H1 (cell line): Measurements from ENCODE around the gene MRPS12.

Experiments used
- BCL11A ChIP-seq, 2 experiments: IDR thresholded peaks; one replicate each; pipeline ENCODE4 v1.6.1; 2011; ENCODE audit warnings: low read depth in 2 of 2, low read length in 2 of 2, mild to moderate bottlenecking in 2 of 2
- EP300 ChIP-seq, 2 experiments: IDR thresholded peaks; 1 replicate in 1 of 2; 2 replicates in 1 of 2; pipeline ENCODE4 v1.6.1; 2011 to 2012; ENCODE audit warnings: low read depth in 2 of 2, low read length in 2 of 2, mild to moderate bottlenecking in 2 of 2, borderline replicate concordance in 1 of 2, inconsistent platforms in 1 of 2, moderate library complexity in 1 of 2
- EZH2 ChIP-seq: fragments of 200-600 bp; sonication (generic); IDR thresholded peaks from 2 replicates; pipeline ENCODE4 v1.7.1; 2012; ENCODE audit warnings: low read depth, mild to moderate bottlenecking, moderate library complexity, low read length, inconsistent platforms; ENCODE audit not compliant: severe bottlenecking
- KDM1A ChIP-seq: fragments of 200-600, 300-600 bp; sonication (generic); IDR thresholded peaks from 2 replicates; pipeline ENCODE4 v1.7.1; 2016; ENCODE audit warnings: mild to moderate bottlenecking, low read length, borderline replicate concordance
- MAFK ChIP-seq: IDR thresholded peaks from 2 replicates; pipeline ENCODE4 v1.6.1; 2012; ENCODE audit warnings: low read depth, mild to moderate bottlenecking, improper control_type of control experiment, low read length
- NANOG ChIP-seq: IDR thresholded peaks from 2 replicates; pipeline ENCODE4 v1.6.1; 2011; ENCODE audit warnings: low read length, low read depth, mild to moderate bottlenecking, inconsistent platforms; ENCODE audit not compliant: insufficient read depth, poor library complexity, severe bottlenecking
- POLR2A ChIP-seq, 2 experiments: IDR thresholded peaks; 1 replicate in 1 of 2; 2 replicates in 1 of 2; pipeline ENCODE4 v1.6.1; 2011; ENCODE audit warnings: low read depth in 2 of 2, low read length in 2 of 2, mild to moderate bottlenecking in 2 of 2; ENCODE audit errors: control extremely low read depth in 1 of 2
- POLR2AphosphoS5 ChIP-seq: IDR thresholded peaks from 2 replicates; pipeline ENCODE4 v1.6.1; 2011; ENCODE audit warnings: low read depth, low read length
- SP1 ChIP-seq: IDR thresholded peaks from 2 replicates; pipeline ENCODE4 v1.6.1; 2011; ENCODE audit warnings: low read depth, low read length
- TAF1 ChIP-seq: IDR thresholded peaks from 2 replicates; pipeline ENCODE4 v1.6.1; 2011; ENCODE audit warnings: mild to moderate bottlenecking, low read depth, low read length
- YY1 ChIP-seq: IDR thresholded peaks from 2 replicates; pipeline ENCODE4 v1.6.1; 2011; ENCODE audit warnings: low read depth, mild to moderate bottlenecking, low read length
- TF ChIP-seq, protein P1 (sequence below), 3 experiments: IDR thresholded peaks; 1 replicate in 2 of 3; 2 replicates in 1 of 3; pipeline versions ENCODE4 v1.5.1 to v1.6.1; 2011; ENCODE audit warnings: low read length in 3 of 3, mild to moderate bottlenecking in 3 of 3, inconsistent platforms in 2 of 3, low read depth in 1 of 3, moderate library complexity in 1 of 3; ENCODE audit not compliant: insufficient read depth in 1 of 3; ENCODE audit errors: control extremely low read depth in 1 of 3
- TF ChIP-seq, protein P2 (sequence below): IDR thresholded peaks from 2 replicates; pipeline ENCODE4 v1.6.1; 2012; ENCODE audit warnings: inconsistent platforms

- TF ChIP-seq SP1 (0 out of 2 replicates have a peak, but pooled peaks have one; percentile 38), POLR2AphosphoS5 (peak; percentile 64; the same call in 1 of the 2 replicates), TAF1 (0 out of 2 replicates have a peak, but pooled peaks have one; percentile 10), NANOG (no peak), POLR2A (IDR thresholded peaks at IDR 0.05; ENCODE audit: control extremely low read depth in 1 of 2, low read depth in 2 of 2, low read length in 2 of 2) (no peak), YY1 (no peak), EP300 (IDR thresholded peaks at IDR 0.05; ENCODE audit: borderline replicate concordance in 1 of 2, low read depth in 2 of 2, low read length in 2 of 2) (no peak), EZH2 (no peak), BCL11A (IDR thresholded peaks at IDR 0.05; ENCODE audit: low read depth in 2 of 2, low read length in 2 of 2) (no peak), KDM1A (peak; percentile 81; the same call in 1 of the 2 replicates), MAFK (no peak)
- TF ChIP-seq, protein P1, sequence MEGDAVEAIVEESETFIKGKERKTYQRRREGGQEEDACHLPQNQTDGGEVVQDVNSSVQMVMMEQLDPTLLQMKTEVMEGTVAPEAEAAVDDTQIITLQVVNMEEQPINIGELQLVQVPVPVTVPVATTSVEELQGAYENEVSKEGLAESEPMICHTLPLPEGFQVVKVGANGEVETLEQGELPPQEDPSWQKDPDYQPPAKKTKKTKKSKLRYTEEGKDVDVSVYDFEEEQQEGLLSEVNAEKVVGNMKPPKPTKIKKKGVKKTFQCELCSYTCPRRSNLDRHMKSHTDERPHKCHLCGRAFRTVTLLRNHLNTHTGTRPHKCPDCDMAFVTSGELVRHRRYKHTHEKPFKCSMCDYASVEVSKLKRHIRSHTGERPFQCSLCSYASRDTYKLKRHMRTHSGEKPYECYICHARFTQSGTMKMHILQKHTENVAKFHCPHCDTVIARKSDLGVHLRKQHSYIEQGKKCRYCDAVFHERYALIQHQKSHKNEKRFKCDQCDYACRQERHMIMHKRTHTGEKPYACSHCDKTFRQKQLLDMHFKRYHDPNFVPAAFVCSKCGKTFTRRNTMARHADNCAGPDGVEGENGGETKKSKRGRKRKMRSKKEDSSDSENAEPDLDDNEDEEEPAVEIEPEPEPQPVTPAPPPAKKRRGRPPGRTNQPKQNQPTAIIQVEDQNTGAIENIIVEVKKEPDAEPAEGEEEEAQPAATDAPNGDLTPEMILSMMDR (IDR thresholded peaks at IDR 0.05; ENCODE audit: control extremely low read depth in 1 of 3, insufficient read depth in 1 of 3, low read depth in 1 of 3, low read length in 3 of 3), result no peak
- TF ChIP-seq, protein P2, sequence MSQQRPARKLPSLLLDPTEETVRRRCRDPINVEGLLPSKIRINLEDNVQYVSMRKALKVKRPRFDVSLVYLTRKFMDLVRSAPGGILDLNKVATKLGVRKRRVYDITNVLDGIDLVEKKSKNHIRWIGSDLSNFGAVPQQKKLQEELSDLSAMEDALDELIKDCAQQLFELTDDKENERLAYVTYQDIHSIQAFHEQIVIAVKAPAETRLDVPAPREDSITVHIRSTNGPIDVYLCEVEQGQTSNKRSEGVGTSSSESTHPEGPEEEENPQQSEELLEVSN, result peak; percentile 87
These were observed 19.0 kb downstream of the MRPS12 start for GRCh38 chr19:38949580-38950367.
